HG03039 (cell line): ENCODE data around the gene RBL2.
"Not testable (repeated sequence)": the region's sequence is repeated elsewhere in the genome, so short reads cannot be mapped to it uniquely, and the experiment has no call there.

Experiments
- ATAC-seq: cut with Tn5 transposase; IDR thresholded peaks from one replicate; pipeline ENCODE4 v1.9.1; 2021; ENCODE audit warnings: mild to moderate bottlenecking, moderate library complexity; ENCODE audit not compliant: unreplicated experiment

Gene RBL2

GRCh38 chr16:53529513-53529912, 95.2 kb downstream of the RBL2 start:
- no peak for ATAC-seq

- ATAC-seq = no peak
Observed at GRCh38 chr16:53530046-53530445, 95.8 kb downstream of the RBL2 start.

GRCh38 chr16:53530741-53531140, 96.5 kb downstream of the RBL2 start:
- ATAC-seq = no peak

DNA sequence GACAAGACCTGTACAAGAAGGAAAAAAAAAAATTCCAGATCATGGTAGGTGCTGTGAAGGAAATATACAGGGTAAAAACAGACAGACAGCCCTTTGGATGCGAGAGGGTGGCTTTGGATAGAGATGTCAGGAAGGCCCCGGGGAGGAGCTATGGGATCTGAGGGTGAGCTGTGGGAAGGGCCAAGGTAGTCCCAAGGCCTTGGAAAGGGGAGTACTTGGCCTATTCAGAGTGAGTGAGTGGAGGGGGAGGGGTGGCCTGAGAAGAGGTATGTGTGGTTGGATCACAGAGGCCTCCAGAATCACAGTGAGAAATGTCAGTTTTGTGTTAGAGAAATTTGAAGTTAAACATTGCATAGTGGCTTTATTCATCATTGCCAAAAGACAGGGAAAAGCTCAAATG, 99.9 kb downstream of the RBL2 start:
- ATAC-seq = no peak

DNA sequence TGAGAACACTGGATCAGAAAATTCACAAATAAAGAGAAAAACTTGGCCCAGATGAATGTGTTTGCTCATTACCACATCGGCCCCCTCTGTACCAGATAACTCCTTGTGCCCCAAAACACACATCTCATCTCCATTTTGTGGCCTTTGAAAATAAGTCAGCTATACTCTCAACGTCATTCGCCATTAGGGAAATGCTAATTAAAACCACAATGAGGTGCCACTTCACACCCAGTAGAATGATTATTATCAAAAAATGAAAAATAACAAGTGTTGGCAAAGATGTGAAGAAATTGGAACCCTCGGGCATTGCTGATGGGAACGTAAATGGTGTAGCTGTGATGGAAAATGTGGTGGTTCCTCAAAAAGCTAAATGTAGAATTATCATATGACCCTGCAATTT, 103.4 kb downstream of the RBL2 start:
- ATAC-seq = no peak

DNA sequence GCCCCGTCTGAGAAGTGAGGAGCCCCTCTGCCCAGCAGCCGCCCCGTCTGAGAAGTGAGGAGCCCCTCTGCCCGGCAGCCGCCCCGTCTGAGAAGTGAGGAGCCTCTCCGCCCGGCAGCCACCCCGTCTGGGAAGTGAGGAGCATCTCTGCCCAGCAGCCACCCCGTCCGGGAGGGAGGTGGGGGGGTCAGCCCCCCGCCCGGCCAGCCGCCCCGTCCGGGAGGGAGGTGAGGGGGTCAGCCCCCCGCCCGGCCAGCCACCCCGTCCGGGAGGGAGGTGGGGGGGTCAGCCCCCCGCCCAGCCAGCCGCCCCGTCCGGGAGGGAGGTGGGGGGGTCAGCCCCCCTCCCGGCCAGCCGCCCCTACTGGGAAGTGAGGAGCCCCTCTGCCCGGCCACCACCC, 105.1 kb downstream of the RBL2 start:
- ATAC-seq = not testable (repeated sequence)

GRCh38 chr16:53539759-53540718, 105.8 kb downstream of the RBL2 start:
- ATAC-seq = not testable (repeated sequence)
